SK-N-MC (cell line): Measurements from ENCODE around the gene CRACR2A.

Experiments used
- EZH2 ChIP-seq: fragments of 200-600 bp; sonication (generic); IDR thresholded peaks from one replicate; pipeline ENCODE4 v1.6.1; 2017; ENCODE audit warnings: antibody characterized with exemption
- POLR2AphosphoS5 ChIP-seq: IDR thresholded peaks from 2 replicates; pipeline ENCODE4 v1.6.1; 2012; ENCODE audit warnings: mild to moderate bottlenecking, low read depth, low read length, borderline replicate concordance

DNA sequence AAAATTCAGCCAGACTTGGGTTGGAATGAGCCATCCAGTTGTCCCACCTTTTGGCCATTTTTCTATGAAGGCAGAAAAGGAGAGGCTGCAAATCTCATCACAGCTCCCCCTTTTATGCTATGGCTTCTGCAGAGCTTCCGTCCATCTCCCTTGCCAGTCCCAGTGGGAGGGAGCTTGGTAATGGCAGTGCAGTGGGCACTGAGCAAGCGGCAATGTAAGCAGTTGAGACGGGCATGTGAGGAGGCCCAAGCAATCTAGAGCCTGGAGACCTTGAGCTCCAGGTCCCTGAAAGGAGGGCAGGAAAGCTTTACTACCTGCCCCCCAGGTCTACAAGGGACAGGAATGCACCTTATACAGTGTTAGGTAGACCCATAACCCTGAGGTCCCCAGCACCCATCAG is 73.1 kb downstream of the CRACR2A start:
- TF ChIP-seq EZH2 (no peak), POLR2AphosphoS5 (no peak)
